CD4-positive, alpha-beta T cell treated with Interferon gamma for 1 hour (primary cell): Measurements from ENCODE around the gene NHERF1.

Experiments used
- DNase-seq: peaks from one replicate; pipeline ENCODE4 v3.0.0-alpha.2; 2020

Gene NHERF1

GRCh38 chr17:74748529-74749278, at the start of gene NHERF1:
Gene NHERF1 (plus strand): TSS chr17:74748628. CDS start chr17:74748847, 219 bp downstream.
- DNase-seq, result peak; percentile 95

GRCh38 chr17:74699236-74699635, 49.2 kb upstream of the NHERF1 start:
- no peak for DNase-seq

- DNase-seq, result no peak
Measured at GRCh38 chr17:74702116-74702871, 46.1 kb upstream of the NHERF1 start.

- no peak for DNase-seq
Measured at GRCh38 chr17:74703311-74703710, 45.1 kb upstream of the NHERF1 start.

GRCh38 chr17:74704544-74704943, 43.9 kb upstream of the NHERF1 start:
- DNase-seq, result no peak

GRCh38 chr17:74711058-74711824, 37.2 kb upstream of the NHERF1 start:
- DNase-seq, result no peak

GRCh38 chr17:74712301-74712700, 36.1 kb upstream of the NHERF1 start:
- no peak for DNase-seq

- peak; percentile 55 for DNase-seq
Measured at GRCh38 chr17:74712756-74713155, 35.7 kb upstream of the NHERF1 start, which contains the start of gene CD300LF. Gene CD300LF (minus strand): TSS chr17:74712923. CDS start chr17:74712866, 57 bp downstream.

- DNase-seq, result no peak
Measured at GRCh38 chr17:74713171-74713755, 35.2 kb upstream of the NHERF1 start.

GRCh38 chr17:74715144-74715543, 33.3 kb upstream of the NHERF1 start:
- DNase-seq, result no peak

- DNase-seq, result no peak
Measured at GRCh38 chr17:74720506-74720905, 27.9 kb upstream of the NHERF1 start.

GRCh38 chr17:74722782-74723181, 25.6 kb upstream of the NHERF1 start:
- DNase-seq, result no peak

- DNase-seq, result no peak
Measured at GRCh38 chr17:74723891-74724290, 24.5 kb upstream of the NHERF1 start.

GRCh38 chr17:74725111-74725510, 23.3 kb upstream of the NHERF1 start:
- DNase-seq, result no peak

- no peak for DNase-seq
Measured at GRCh38 chr17:74728033-74728701, 20.3 kb upstream of the NHERF1 start.

GRCh38 chr17:74728702-74729075, 19.7 kb upstream of the NHERF1 start:
- no peak for DNase-seq

GRCh38 chr17:74729368-74729767, 19.1 kb upstream of the NHERF1 start:
- no peak for DNase-seq

GRCh38 chr17:74729866-74730265, 18.6 kb upstream of the NHERF1 start:
- no peak for DNase-seq

- peak; percentile 72 for DNase-seq
Measured at GRCh38 chr17:74730491-74731346, 17.7 kb upstream of the NHERF1 start.

GRCh38 chr17:74731347-74731605, 17.2 kb upstream of the NHERF1 start:
- DNase-seq, result no peak

GRCh38 chr17:74732042-74732867, 16.2 kb upstream of the NHERF1 start:
- DNase-seq, result no peak
